ENCODE results near the gene AP1AR.
A peak's percentile ranks its signal among the peaks of the same experiment; 100 is the strongest.

The AP1AR gene

DNA sequence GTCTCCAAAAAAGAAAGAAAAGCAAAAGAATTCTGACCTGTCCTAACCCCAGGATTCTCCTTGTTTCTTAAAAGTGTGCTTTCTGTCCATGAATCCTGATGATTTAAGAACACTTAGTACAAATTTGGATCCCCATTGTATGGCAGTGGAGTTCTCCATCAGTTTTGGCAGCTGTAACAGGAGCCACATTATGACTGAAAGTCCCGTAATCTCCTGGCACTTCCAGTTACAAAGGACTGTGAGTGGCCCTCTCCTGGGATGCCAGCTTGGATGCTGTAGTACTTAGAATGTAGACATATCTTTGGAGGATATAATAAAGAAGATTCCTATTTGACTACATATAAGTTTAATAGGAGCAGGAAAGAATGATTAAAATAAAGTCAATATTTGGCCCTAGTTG, 20.6 kb downstream of the AP1AR start:
- Histone ChIP-seq H2AFZ (ENCODE audit: low read depth, low read length) (no peak overlapping the region), H3K4me2 (ENCODE audit: low read length) (no peak overlapping the region), H4K20me1 (ENCODE audit: insufficient read depth, low read length) (peaks cover 18% of the 10 kb centered on the region), H3K9ac (ENCODE audit: low read length) (no peak overlapping the region), H3K27me3 (ENCODE audit: low read depth, low read length) (no peaks in the 10 kb centered on the region), H3K9me3 (ENCODE audit: insufficient read depth, low read length) (no peaks in the 10 kb centered on the region), H3K4me1 (ENCODE audit: low read length) (peaks cover 8% of the 10 kb centered on the region), H3K4me3 (ENCODE audit: low read length) (no peak overlapping the region), H3K27ac (ENCODE audit: low read length) (no peak overlapping the region), H3K79me2 (ENCODE audit: low read length) (peaks cover 39% of the 10 kb centered on the region), H3K36me3 (replicated peaks; ENCODE audit: low read depth, low read length) (no peaks in the 10 kb centered on the region)
- TF ChIP-seq EZH2phosphoT487 (IDR thresholded peaks at IDR 0.05; ENCODE audit: low read depth), result no peak
- TF ChIP-seq, protein P1, sequence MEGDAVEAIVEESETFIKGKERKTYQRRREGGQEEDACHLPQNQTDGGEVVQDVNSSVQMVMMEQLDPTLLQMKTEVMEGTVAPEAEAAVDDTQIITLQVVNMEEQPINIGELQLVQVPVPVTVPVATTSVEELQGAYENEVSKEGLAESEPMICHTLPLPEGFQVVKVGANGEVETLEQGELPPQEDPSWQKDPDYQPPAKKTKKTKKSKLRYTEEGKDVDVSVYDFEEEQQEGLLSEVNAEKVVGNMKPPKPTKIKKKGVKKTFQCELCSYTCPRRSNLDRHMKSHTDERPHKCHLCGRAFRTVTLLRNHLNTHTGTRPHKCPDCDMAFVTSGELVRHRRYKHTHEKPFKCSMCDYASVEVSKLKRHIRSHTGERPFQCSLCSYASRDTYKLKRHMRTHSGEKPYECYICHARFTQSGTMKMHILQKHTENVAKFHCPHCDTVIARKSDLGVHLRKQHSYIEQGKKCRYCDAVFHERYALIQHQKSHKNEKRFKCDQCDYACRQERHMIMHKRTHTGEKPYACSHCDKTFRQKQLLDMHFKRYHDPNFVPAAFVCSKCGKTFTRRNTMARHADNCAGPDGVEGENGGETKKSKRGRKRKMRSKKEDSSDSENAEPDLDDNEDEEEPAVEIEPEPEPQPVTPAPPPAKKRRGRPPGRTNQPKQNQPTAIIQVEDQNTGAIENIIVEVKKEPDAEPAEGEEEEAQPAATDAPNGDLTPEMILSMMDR (IDR thresholded peaks at IDR 0.05; ENCODE audit: low read depth, low read length), result no peak

DNA sequence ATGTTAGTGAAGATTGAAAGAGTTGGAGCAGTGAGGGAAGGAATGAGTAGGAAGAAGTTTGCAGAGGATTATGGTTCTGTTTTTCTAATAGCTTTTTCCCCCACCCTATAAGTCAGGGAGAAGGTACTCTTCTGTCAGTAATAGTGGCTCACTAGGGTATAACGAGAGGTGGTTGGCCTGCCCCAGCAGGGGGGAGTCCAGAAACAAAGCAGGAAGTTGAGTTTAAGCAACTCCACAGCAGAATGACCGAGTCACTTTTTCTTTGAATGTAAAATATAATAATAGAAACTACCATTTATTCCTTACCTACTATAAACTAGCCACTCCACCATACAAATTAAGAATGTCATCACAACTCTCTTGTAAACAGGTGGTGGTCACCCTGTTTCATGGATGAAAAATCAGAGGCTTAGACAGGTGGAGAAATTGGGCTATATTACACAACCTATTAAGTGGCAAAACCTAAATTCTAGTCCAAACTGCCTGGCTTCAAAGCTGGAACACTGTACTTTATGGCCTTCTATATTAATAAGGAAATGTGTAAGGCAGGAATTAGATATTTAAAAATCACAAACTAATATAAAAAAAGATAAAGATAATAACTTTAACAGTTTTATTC, 21.9 kb downstream of the AP1AR start:
- no peak overlapping the region for H3K4me3 ChIP-seq (ENCODE audit: low read length)
- H3K27me3 ChIP-seq (ENCODE audit: low read depth, low read length), result no peaks in the 10 kb centered on the region
- H3K9ac ChIP-seq (ENCODE audit: low read length), result no peak overlapping the region
- H3K9me3 ChIP-seq (ENCODE audit: insufficient read depth, low read length), result no peaks in the 10 kb centered on the region
- TF ChIP-seq EZH2phosphoT487 (IDR thresholded peaks at IDR 0.05; ENCODE audit: low read depth), result no peak
- TF ChIP-seq, protein P1 (IDR thresholded peaks at IDR 0.05; ENCODE audit: low read depth, low read length), result no peak
- no peak overlapping the region for H3K27ac ChIP-seq (ENCODE audit: low read length)
- peaks cover 3% of the 10 kb centered on the region for H3K36me3 ChIP-seq (replicated peaks; ENCODE audit: low read depth, low read length)
- no peak overlapping the region for H2AFZ ChIP-seq (ENCODE audit: low read depth, low read length)
- peaks cover 8% of the 10 kb centered on the region for H3K4me1 ChIP-seq (ENCODE audit: low read length)
- peaks cover 31% of the 10 kb centered on the region for H3K79me2 ChIP-seq (ENCODE audit: low read length)
- H4K20me1 ChIP-seq (ENCODE audit: insufficient read depth, low read length), result peaks cover 10% of the 10 kb centered on the region
- peak overlapping the region; percentile 22 for H3K4me2 ChIP-seq (ENCODE audit: low read length)

DNA sequence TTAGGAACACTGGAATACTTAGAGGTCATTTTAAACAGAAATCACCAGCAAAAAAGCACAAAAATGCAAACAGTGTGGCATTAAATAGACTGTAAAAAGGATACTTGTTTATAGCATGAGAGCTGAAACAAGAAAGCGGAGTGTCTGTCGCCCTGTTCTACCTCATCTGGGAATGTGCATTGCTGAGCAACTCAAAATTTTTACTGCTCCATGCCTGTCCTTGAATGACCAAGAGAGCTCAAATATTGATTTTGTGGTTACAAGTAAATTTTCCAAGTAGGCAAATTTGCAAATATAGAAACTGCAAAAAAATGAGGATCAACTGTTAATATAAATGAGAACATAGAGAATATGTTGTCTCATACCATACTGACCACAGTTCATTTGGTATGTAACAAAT, 25.5 kb downstream of the AP1AR start:
- H3K27ac ChIP-seq (ENCODE audit: low read length), result no peak overlapping the region
- H3K4me2 ChIP-seq (ENCODE audit: low read length), result no peak overlapping the region
- no peak overlapping the region for H2AFZ ChIP-seq (ENCODE audit: low read depth, low read length)
- no peaks in the 10 kb centered on the region for H3K27me3 ChIP-seq (ENCODE audit: low read depth, low read length)
- TF ChIP-seq, protein P1 (IDR thresholded peaks at IDR 0.05; ENCODE audit: low read depth, low read length), result no peak
- no peak for TF ChIP-seq EZH2phosphoT487 (IDR thresholded peaks at IDR 0.05; ENCODE audit: low read depth)
- H3K4me1 ChIP-seq (ENCODE audit: low read length), result peaks cover 13% of the 10 kb centered on the region
- H3K36me3 ChIP-seq (replicated peaks; ENCODE audit: low read depth, low read length), result peaks cover 6% of the 10 kb centered on the region
- no peak overlapping the region for H3K9ac ChIP-seq (ENCODE audit: low read length)
- H4K20me1 ChIP-seq (ENCODE audit: insufficient read depth, low read length), result no peaks in the 10 kb centered on the region
- H3K79me2 ChIP-seq (ENCODE audit: low read length), result peaks cover 6% of the 10 kb centered on the region
- no peaks in the 10 kb centered on the region for H3K9me3 ChIP-seq (ENCODE audit: insufficient read depth, low read length)
- H3K4me3 ChIP-seq (ENCODE audit: low read length), result no peak overlapping the region

DNA sequence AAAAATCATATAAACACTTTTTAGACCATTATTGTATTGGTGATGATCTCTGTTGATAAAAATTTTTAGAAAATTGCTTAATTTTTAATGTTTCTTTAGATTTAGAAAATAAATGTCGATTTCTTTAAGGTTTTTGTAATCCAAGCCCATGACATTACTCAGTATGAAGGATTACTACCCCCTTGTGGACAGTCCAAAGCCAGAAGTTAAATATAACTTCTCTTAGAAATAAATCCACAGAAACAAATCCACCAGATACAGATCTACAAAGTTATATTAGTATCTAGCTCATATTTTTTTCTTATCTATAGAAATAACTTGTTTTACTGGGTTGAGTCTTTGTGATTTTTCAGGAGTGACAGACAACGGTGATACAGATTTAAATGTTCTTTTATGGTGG, 35.2 kb downstream of the AP1AR start:
- H4K20me1 ChIP-seq (ENCODE audit: insufficient read depth, low read length), result peaks cover 8% of the 10 kb centered on the region; the same call in 1 of the 2 replicates
- no peak overlapping the region for H2AFZ ChIP-seq (ENCODE audit: low read depth, low read length)
- no peak for TF ChIP-seq EZH2phosphoT487 (IDR thresholded peaks at IDR 0.05; ENCODE audit: low read depth)
- TF ChIP-seq, protein P1 (IDR thresholded peaks at IDR 0.05; ENCODE audit: low read depth, low read length), result peak; percentile 63
- no peak overlapping the region for H3K27ac ChIP-seq (ENCODE audit: low read length)
- no peak overlapping the region for H3K4me3 ChIP-seq (ENCODE audit: low read length)
- no peaks in the 10 kb centered on the region for H3K4me1 ChIP-seq (ENCODE audit: low read length)
- H3K36me3 ChIP-seq (replicated peaks; ENCODE audit: low read depth, low read length), result peaks cover 36% of the 10 kb centered on the region
- no peak overlapping the region for H3K9ac ChIP-seq (ENCODE audit: low read length)
- H3K79me2 ChIP-seq (ENCODE audit: low read length), result no peaks in the 10 kb centered on the region
- H3K27me3 ChIP-seq (ENCODE audit: low read depth, low read length), result no peaks in the 10 kb centered on the region
- H3K4me2 ChIP-seq (ENCODE audit: low read length), result no peak overlapping the region
- no peaks in the 10 kb centered on the region for H3K9me3 ChIP-seq (ENCODE audit: insufficient read depth, low read length)
